Bronchial epithelial cell (primary cell): ENCODE results near the gene ZSCAN12. TPM values are rescaled to one million over a fixed set of nuclear protein-coding genes. Genes with fewer than 3 reads are reported as not detected.
"Not testable (repeated sequence)": the region's sequence is repeated elsewhere in the genome, so short reads cannot be mapped to it uniquely, and the experiment has no call there.

Experiments
- DNase-seq: peaks from one replicate; pipeline ENCODE4 v3.0.0-alpha.2; 2010; ENCODE audit warnings: low read depth
- FAIRE-seq: peaks from 2 replicates; lab custom pipeline; 2011; peaks lifted over from hg19 to GRCh38; lab: Jason Lieb, UNC
- H3K27me3 ChIP-seq: 2 replicates; pipeline ENCODE4 v1.5.1; 2011; ENCODE audit warnings: low read length; ENCODE audit not compliant: control insufficient read depth, insufficient read depth
- H3K36me3 ChIP-seq: 2 replicates; pipeline ENCODE4 v1.5.1; 2011; ENCODE audit warnings: low read length; ENCODE audit not compliant: control insufficient read depth, insufficient read depth
- H3K4me3 ChIP-seq: 2 replicates; pipeline ENCODE4 v1.5.1; 2011; ENCODE audit warnings: mild to moderate bottlenecking, low read depth, low read length, control low read depth
- total RNA-seq: library from RNA; depleted of rRNA; stranded (reverse); fragments of >200 nt; gene quantifications from 2 replicates; pipeline ENCODE4 v1.2.1, GENCODE V29; 2014
- TF ChIP-seq, protein P1 (sequence below): IDR thresholded peaks from 2 replicates; pipeline ENCODE4 v1.5.1; 2011; ENCODE audit warnings: mild to moderate bottlenecking, moderate library complexity, low read length, control low read depth, inconsistent platforms; ENCODE audit not compliant: insufficient read depth, severe bottlenecking

ZSCAN12 gene
- total RNA-seq, 1 donor from 2014 or later: 6.8 TPM

DNA sequence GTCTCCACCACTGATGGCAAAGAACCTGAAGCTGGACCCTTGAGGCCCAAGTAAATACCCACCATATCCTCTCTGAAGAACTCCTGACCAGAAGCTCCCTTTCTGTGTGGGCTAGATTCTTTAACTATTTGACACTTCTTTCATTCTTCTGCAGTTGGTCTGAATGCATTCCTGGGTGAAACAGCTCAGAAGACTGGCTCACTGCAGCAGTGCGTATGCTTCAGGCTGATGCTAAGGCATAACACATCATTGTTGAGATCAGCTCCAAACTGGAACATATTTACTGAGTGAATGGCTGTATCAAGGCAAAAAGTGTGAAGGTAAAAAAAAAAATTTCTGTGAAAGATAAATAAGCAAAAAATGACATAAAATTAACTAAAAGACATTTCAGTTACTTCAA, 24.0 kb upstream of the ZSCAN12 start:
- Histone ChIP-seq H3K27me3 (no peaks in the 10 kb centered on the region), H3K36me3 (no peaks in the 10 kb centered on the region), H3K4me3 (no peak overlapping the region)
- TF ChIP-seq, protein P1, sequence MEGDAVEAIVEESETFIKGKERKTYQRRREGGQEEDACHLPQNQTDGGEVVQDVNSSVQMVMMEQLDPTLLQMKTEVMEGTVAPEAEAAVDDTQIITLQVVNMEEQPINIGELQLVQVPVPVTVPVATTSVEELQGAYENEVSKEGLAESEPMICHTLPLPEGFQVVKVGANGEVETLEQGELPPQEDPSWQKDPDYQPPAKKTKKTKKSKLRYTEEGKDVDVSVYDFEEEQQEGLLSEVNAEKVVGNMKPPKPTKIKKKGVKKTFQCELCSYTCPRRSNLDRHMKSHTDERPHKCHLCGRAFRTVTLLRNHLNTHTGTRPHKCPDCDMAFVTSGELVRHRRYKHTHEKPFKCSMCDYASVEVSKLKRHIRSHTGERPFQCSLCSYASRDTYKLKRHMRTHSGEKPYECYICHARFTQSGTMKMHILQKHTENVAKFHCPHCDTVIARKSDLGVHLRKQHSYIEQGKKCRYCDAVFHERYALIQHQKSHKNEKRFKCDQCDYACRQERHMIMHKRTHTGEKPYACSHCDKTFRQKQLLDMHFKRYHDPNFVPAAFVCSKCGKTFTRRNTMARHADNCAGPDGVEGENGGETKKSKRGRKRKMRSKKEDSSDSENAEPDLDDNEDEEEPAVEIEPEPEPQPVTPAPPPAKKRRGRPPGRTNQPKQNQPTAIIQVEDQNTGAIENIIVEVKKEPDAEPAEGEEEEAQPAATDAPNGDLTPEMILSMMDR: no peak
- DNase-seq (no peak), FAIRE-seq (no peak)

DNA sequence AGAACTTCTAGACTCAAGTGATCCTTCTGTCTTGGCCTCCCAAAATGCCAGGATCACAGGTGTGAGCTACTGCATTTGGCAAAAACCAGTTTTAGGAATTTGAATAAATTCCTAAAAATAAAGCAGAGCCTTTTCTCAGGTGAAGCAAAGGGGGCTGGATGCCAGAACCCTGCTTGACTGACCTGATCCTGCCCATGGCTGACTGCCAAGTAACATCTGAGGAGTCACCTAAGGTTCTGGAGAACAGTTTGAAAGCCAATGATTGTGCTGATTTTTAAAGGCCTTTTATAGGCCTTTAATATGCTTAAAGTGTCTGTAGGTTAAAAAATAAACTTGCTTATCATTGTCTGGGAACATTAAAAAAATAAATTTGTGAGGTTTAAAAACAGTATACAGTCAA, 14.1 kb upstream of the ZSCAN12 start:
- TF ChIP-seq, protein P1: no peak
- no peak for DNase-seq
- no peak for FAIRE-seq
- Histone ChIP-seq H3K4me3 (no peak overlapping the region), H3K36me3 (no peaks in the 10 kb centered on the region), H3K27me3 (peaks cover 2% of the 10 kb centered on the region)

DNA sequence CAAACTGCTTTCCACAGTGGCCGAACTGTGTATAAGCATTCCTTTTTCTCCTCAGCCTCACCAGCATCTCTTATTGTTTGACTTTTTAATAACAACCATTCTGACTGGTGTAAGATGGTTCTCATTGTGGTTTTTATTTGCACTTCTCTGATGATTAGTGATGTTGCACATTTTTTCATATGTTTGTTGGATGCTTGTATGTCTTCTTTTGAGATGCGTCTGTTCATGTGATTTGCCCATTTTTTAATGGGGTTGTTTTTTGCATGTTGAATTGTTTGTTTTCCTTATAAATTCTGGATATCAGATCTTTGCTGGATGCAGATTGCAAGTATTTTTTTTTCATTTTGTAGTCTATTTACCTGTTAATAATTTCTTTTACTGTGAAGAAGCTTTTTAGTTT, 11.2 kb upstream of the ZSCAN12 start:
- no peak for FAIRE-seq
- Histone ChIP-seq H3K36me3 (no peaks in the 10 kb centered on the region), H3K4me3 (no peak overlapping the region), H3K27me3 (peaks cover 2% of the 10 kb centered on the region)
- DNase-seq: no peak
- TF ChIP-seq, protein P1: no peak

DNA sequence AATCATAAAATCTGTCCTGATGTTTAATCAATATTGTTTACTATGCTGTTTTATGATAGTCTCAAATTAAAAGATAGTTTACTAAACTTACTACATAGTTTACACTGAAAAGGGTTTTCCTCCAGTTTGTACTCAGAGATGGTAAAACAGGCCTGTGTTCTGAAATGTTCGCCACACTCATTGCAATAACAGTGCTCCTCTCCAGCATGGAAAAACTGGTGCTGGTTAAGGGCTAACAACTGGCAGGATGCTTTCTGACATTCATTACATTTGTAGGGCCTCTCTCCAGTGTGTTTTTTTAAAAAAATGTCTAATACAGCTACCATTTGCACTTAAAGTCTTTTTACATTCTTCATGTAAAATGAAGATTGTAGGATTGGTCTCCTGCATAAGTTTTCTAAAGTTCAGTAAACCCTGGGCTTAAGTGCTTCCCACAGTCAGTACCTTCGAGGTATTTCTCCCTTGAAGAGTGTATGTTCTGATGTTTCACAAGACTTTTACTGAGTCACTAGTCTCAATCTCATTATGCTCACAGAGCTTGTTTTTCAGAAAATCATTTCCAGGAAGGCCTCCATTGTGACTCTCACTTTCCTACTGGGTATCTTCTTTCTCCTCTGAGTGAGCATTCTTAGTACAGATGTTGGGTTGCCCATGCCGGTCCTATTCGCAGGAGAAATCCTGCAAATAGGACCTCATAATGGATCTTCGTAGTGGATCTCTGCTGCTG, 8.7 kb upstream of the ZSCAN12 start:
- no peak for FAIRE-seq
- H3K36me3 ChIP-seq: no peaks in the 10 kb centered on the region
- TF ChIP-seq, protein P1: no peak
- peaks cover 2% of the 10 kb centered on the region for H3K27me3 ChIP-seq
- H3K4me3 ChIP-seq: no peak overlapping the region
- DNase-seq: peak; percentile 51

DNA sequence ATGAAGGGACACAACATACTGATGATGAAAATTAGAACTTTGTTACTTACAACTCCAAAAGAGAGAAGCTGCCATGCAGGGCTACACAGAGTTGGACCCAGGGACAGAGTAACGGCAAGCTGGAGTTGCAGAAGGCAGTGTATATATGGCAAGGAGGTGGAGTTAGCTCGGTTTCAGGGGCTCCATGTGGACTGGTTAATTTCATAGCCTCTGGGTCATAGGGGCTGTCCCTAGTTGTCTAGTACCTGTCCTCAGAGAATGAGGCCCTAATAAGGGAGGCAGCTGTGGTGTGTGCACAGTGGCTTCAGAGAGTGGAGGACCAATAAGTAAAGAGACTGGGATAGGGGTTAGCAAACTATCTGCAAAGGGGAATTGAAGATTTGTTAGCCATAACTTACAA, 7.9 kb upstream of the ZSCAN12 start:
- Histone ChIP-seq H3K36me3 (no peaks in the 10 kb centered on the region), H3K4me3 (no peak overlapping the region), H3K27me3 (peaks cover 2% of the 10 kb centered on the region)
- DNase-seq: no peak
- no peak for FAIRE-seq
- TF ChIP-seq, protein P1: no peak

DNA sequence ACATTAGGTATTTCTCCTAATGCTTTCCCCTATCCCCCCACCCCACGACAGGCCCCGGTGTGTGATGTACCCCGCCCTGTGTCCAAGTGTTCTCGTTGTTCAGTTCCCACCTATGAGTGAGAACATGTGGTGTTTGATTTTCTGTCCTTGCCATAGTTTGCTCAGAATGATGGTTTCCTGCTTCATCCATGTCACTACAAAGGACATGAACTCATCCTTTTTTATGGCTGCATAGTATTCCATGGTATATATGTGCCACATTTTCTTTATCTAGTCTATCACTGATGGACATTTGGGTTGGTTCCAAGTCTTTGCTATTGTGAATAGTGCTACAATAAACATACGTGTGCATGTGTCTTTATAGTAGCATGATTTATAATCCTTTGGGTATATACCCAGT, 4.4 kb upstream of the ZSCAN12 start:
- not testable (repeated sequence) for FAIRE-seq, H3K4me3 ChIP-seq, DNase-seq, H3K27me3 ChIP-seq, H3K36me3 ChIP-seq
